GM04503 (cell line): ENCODE results near the gene KBTBD8.

Source experiments
- DNase-seq: peaks from one replicate; pipeline ENCODE4 v3.0.0-alpha.2; 2012; ENCODE audit warnings: low read depth

Gene KBTBD8

DNA sequence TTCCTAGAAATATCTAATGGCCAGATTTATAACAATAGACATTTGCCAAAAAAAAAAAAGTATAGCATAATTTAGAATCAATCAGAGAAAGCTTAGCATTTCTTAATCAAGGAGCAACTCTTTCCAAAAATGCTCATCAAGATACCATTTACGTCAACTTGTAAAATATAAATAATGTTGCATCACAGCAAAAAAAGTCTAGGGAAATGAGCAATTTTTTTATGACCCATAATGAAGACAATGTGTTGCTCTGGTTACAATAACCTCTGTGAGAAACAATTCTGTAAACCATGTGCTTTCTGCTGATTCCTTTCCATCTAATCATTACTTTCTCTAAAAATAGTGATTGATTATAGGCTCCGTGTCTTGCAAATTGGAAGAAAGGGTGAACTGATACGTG is 36.3 kb downstream of the KBTBD8 start:
- no peak for DNase-seq

GRCh38 chr3:67037615-67038014 is 39.5 kb downstream of the KBTBD8 start:
- no peak for DNase-seq

- peak; percentile 2 for DNase-seq
Measured at GRCh38 chr3:67044295-67044694, 46.2 kb downstream of the KBTBD8 start.

DNA sequence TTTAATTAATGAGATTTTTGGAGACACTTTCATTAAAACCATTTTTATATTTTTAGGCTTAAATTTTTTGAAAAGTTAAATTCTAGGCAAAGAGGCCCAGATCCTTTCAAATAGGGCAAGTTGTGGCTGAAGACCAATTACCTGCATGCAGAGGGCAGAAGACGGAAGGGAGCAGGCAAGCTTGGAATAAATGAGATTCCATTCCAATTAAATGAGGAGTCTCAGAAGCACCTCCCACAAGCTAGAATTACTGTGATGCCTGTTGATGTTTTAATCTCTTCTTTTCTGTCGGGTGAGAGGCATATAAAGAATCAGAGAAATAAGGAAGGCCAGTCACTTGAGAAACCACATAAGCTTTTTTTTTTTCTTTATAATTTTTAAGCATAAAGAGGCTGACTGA is 46.8 kb downstream of the KBTBD8 start:
- DNase-seq, result no peak

GRCh38 chr3:67045711-67046465 is 47.8 kb downstream of the KBTBD8 start:
- no peak for DNase-seq

DNA sequence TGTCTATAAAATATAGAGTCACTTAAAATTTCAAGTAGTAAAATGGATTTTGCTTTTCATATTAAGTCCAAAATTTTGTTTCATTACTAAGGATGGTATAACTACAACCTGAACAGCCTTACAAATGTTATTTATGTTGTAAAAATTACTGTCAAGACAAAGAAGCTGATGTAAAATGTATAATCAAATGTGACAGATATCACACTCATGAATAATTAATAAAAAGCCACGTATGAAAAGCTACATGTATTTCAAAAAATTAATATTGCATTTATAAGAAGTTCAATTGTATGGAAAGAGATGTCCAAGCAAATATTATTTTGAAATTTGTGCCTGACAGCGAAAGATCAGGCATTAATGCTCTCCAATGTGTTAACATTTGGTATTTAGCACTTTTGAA is 48.9 kb downstream of the KBTBD8 start:
- DNase-seq, result no peak

DNA sequence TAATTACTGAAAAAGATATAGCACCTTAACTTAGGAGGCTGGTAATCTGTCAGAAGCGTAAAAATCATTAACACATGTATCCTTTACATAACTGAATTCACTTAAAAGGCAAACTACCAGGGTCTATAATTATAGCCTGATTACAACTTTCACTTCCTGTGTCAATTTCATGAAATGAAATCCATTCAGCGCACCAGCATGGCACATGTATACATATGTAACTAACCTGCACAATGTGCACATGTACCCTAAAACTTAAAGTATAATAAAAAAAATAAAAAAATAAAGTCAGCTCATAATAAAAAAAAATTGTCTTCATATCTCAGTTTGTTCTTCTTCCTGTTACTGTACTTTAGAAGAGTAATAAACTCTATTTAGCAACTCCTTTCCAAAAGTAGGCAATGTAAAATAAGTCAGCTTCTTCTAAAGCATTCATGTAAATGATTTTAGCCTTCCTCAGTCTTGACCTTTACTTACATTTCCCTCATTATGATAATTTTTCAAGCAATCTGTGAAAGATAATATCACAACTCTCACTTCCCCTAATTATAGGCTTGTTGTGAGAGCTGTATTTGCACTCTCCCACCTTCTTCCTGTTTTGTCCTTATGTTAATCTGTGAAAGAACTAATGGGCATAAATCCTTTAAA is 50.1 kb downstream of the KBTBD8 start:
- no peak for DNase-seq

DNA sequence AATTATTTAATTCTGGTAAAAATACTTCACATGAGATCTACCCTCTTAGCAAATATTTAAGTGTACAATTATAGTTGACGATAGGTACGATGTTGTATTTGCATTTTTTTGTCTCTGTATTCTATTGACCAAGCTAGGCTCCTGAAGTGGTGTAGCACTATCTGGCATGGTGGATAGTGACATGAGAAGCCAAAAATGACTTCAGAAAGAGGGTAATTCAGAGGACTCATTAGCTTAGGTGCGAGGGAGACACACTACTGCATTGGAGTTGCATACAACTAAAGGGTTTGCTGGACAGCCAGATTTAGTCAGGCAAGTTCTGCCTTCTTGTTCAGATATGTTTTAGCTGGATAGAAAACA is 50.6 kb downstream of the KBTBD8 start:
- no peak for DNase-seq

- DNase-seq, result no peak
Measured at GRCh38 chr3:67059443-67059842, 61.3 kb downstream of the KBTBD8 start.
